Measurements from ENCODE around the gene SPAG9.

Gene SPAG9

GRCh38 chr17:50947782-50948543 lies 172.7 kb downstream of the SPAG9 start:
- CTCF ChIA-PET = interaction anchor here (0.6 to 12.1 kb wide), 11 partner anchors 9 to 165 kb away, joined by 3 to 329 read pairs (median 4); partner anchors contain the start of gene TOB1
- no peaks in the 10 kb centered on the region for H3K36me3 ChIP-seq (ENCODE audit: control insufficient read depth in 2 of 2, insufficient read depth in 1 of 2, low read length in 2 of 2)
- H3K4me3 ChIP-seq (ENCODE audit: low read depth, low read length) = no peak overlapping the region
- H3K27ac ChIP-seq (ENCODE audit: extremely low read depth, low read depth, low read length) = no peak overlapping the region; the same call in 1 of the 2 replicates
- no peaks in the 10 kb centered on the region for H3K9me3 ChIP-seq (ENCODE audit: control insufficient read depth, insufficient read depth, low read depth, low read length)
- peaks cover 8% of the 10 kb centered on the region for H3K4me1 ChIP-seq (ENCODE audit: control insufficient read depth, insufficient read depth, low read length)
- 0 out of 2 replicates have a peak, but pooled peaks have one; percentile 44 for TF ChIP-seq ZBTB48 (tag by site-specific recombination; IDR thresholded peaks at IDR 0.05)
- TF ChIP-seq FEZF1 (tag by site-specific recombination; IDR thresholded peaks at IDR 0.05) = 0 out of 2 replicates have a peak, but pooled peaks have one; percentile 11
- TF ChIP-seq ZNF585B (tag by site-specific recombination; IDR thresholded peaks at IDR 0.05) = peak; percentile 23; the same call in 1 of the 2 replicates
- no peak for TF ChIP-seq ZSCAN23 (tag by site-specific recombination; IDR thresholded peaks at IDR 0.05)
- no peak for TF ChIP-seq EGR2 (tag by site-specific recombination; IDR thresholded peaks at IDR 0.05; ENCODE audit: low read depth)
- POLR2A ChIA-PET = interaction anchor here (3.2 kb wide), 1 partner anchor 82 kb away, joined by 61 read pairs; the partner anchor contains the start of gene TOB1

GRCh38 chr17:50946891-50947781 lies 173.5 kb downstream of the SPAG9 start:
- no peak overlapping the region for H3K27ac ChIP-seq (ENCODE audit: extremely low read depth, low read depth, low read length)
- POLR2A ChIA-PET = interaction anchor here (3.2 to 3.4 kb wide), 2 partner anchors 81 kb away, joined by 50 to 61 read pairs; partner anchors contain the start of gene TOB1
- no peak overlapping the region for H3K4me3 ChIP-seq (ENCODE audit: low read depth, low read length)
- TF ChIP-seq ZFHX2 (tag by site-specific recombination; conservative IDR thresholded peaks at IDR 0.05) = peak; percentile 40
- no peak for TF ChIP-seq ZNF335 (tag by site-specific recombination; conservative IDR thresholded peaks at IDR 0.05)
- no peak for TF ChIP-seq ZNF529 (tag by site-specific recombination; IDR thresholded peaks at IDR 0.05; ENCODE audit: insufficient replicate concordance)
- TF ChIP-seq ZNF221 (tag by site-specific recombination; IDR thresholded peaks at IDR 0.05; ENCODE audit: borderline replicate concordance) = no peak
- no peak for TF ChIP-seq ZNF561 (tag by site-specific recombination; IDR thresholded peaks at IDR 0.05; ENCODE audit: borderline replicate concordance)
- TF ChIP-seq, protein P1, sequence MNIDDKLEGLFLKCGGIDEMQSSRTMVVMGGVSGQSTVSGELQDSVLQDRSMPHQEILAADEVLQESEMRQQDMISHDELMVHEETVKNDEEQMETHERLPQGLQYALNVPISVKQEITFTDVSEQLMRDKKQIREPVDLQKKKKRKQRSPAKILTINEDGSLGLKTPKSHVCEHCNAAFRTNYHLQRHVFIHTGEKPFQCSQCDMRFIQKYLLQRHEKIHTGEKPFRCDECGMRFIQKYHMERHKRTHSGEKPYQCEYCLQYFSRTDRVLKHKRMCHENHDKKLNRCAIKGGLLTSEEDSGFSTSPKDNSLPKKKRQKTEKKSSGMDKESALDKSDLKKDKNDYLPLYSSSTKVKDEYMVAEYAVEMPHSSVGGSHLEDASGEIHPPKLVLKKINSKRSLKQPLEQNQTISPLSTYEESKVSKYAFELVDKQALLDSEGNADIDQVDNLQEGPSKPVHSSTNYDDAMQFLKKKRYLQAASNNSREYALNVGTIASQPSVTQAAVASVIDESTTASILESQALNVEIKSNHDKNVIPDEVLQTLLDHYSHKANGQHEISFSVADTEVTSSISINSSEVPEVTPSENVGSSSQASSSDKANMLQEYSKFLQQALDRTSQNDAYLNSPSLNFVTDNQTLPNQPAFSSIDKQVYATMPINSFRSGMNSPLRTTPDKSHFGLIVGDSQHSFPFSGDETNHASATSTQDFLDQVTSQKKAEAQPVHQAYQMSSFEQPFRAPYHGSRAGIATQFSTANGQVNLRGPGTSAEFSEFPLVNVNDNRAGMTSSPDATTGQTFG (tag by site-specific recombination; IDR thresholded peaks at IDR 0.05; ENCODE audit: borderline replicate concordance) = no peak
- no peak for TF ChIP-seq FEZF1 (tag by site-specific recombination; IDR thresholded peaks at IDR 0.05)
- 0 out of 2 replicates have a peak, but pooled peaks have one; percentile 17 for TF ChIP-seq KLF9 (tag by site-specific recombination; IDR thresholded peaks at IDR 0.05; ENCODE audit: low read depth)
- TF ChIP-seq ZNF23 (tag by site-specific recombination; IDR thresholded peaks at IDR 0.05; ENCODE audit: borderline replicate concordance) = no peak
- TF ChIP-seq, protein P2, sequence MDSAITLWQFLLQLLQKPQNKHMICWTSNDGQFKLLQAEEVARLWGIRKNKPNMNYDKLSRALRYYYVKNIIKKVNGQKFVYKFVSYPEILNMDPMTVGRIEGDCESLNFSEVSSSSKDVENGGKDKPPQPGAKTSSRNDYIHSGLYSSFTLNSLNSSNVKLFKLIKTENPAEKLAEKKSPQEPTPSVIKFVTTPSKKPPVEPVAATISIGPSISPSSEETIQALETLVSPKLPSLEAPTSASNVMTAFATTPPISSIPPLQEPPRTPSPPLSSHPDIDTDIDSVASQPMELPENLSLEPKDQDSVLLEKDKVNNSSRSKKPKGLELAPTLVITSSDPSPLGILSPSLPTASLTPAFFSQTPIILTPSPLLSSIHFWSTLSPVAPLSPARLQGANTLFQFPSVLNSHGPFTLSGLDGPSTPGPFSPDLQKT (IDR thresholded peaks at IDR 0.05; ENCODE audit: borderline replicate concordance, low read depth, low read length) = no peak
- TF ChIP-seq, protein P3, sequence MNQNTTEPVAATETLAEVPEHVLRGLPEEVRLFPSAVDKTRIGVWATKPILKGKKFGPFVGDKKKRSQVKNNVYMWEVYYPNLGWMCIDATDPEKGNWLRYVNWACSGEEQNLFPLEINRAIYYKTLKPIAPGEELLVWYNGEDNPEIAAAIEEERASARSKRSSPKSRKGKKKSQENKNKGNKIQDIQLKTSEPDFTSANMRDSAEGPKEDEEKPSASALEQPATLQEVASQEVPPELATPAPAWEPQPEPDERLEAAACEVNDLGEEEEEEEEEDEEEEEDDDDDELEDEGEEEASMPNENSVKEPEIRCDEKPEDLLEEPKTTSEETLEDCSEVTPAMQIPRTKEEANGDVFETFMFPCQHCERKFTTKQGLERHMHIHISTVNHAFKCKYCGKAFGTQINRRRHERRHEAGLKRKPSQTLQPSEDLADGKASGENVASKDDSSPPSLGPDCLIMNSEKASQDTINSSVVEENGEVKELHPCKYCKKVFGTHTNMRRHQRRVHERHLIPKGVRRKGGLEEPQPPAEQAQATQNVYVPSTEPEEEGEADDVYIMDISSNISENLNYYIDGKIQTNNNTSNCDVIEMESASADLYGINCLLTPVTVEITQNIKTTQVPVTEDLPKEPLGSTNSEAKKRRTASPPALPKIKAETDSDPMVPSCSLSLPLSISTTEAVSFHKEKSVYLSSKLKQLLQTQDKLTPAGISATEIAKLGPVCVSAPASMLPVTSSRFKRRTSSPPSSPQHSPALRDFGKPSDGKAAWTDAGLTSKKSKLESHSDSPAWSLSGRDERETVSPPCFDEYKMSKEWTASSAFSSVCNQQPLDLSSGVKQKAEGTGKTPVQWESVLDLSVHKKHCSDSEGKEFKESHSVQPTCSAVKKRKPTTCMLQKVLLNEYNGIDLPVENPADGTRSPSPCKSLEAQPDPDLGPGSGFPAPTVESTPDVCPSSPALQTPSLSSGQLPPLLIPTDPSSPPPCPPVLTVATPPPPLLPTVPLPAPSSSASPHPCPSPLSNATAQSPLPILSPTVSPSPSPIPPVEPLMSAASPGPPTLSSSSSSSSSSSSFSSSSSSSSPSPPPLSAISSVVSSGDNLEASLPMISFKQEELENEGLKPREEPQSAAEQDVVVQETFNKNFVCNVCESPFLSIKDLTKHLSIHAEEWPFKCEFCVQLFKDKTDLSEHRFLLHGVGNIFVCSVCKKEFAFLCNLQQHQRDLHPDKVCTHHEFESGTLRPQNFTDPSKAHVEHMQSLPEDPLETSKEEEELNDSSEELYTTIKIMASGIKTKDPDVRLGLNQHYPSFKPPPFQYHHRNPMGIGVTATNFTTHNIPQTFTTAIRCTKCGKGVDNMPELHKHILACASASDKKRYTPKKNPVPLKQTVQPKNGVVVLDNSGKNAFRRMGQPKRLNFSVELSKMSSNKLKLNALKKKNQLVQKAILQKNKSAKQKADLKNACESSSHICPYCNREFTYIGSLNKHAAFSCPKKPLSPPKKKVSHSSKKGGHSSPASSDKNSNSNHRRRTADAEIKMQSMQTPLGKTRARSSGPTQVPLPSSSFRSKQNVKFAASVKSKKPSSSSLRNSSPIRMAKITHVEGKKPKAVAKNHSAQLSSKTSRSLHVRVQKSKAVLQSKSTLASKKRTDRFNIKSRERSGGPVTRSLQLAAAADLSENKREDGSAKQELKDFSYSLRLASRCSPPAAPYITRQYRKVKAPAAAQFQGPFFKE (tag by site-specific recombination; IDR thresholded peaks at IDR 0.05; ENCODE audit: borderline replicate concordance) = no peak
- TF ChIP-seq ZBTB7A (tag by site-specific recombination; IDR thresholded peaks at IDR 0.05; ENCODE audit: low read depth) = no peak
- TF ChIP-seq PRDM1 (tag by site-specific recombination; IDR thresholded peaks at IDR 0.05) = no peak
- no peak for TF ChIP-seq BCL11B (tag by site-specific recombination; IDR thresholded peaks at IDR 0.05; ENCODE audit: low read depth)
- TF ChIP-seq ZNF571 (tag by site-specific recombination; IDR thresholded peaks at IDR 0.05) = no peak
- TF ChIP-seq, protein P4, sequence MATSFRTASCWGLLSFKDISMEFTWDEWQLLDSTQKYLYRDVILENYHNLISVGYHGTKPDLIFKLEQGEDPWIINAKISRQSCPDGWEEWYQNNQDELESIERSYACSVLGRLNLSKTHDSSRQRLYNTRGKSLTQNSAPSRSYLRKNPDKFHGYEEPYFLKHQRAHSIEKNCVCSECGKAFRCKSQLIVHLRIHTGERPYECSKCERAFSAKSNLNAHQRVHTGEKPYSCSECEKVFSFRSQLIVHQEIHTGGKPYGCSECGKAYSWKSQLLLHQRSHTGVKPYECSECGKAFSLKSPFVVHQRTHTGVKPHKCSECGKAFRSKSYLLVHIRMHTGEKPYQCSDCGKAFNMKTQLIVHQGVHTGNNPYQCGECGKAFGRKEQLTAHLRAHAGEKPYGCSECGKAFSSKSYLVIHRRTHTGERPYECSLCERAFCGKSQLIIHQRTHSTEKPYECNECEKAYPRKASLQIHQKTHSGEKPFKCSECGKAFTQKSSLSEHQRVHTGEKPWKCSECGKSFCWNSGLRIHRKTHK (tag by site-specific recombination; IDR thresholded peaks at IDR 0.05) = no peak

More at GRCh38 chr17:50946891-50947781, 173.5 kb downstream of the SPAG9 start:
- no peaks in the 10 kb centered on the region for H3K36me3 ChIP-seq (ENCODE audit: control insufficient read depth in 2 of 2, insufficient read depth in 1 of 2, low read length in 2 of 2)
- no peaks in the 10 kb centered on the region for H3K9me3 ChIP-seq (ENCODE audit: control insufficient read depth, insufficient read depth, low read depth, low read length)
- peaks cover 8% of the 10 kb centered on the region for H3K4me1 ChIP-seq (ENCODE audit: control insufficient read depth, insufficient read depth, low read length)
- CTCF ChIA-PET = interaction anchor here (0.6 to 12.1 kb wide), 9 partner anchors 8 to 164 kb away, joined by 3 to 329 read pairs (median 3); partner anchors contain the start of gene TOB1
